Measurements from ENCODE around the gene ABHD16A.

DNA sequence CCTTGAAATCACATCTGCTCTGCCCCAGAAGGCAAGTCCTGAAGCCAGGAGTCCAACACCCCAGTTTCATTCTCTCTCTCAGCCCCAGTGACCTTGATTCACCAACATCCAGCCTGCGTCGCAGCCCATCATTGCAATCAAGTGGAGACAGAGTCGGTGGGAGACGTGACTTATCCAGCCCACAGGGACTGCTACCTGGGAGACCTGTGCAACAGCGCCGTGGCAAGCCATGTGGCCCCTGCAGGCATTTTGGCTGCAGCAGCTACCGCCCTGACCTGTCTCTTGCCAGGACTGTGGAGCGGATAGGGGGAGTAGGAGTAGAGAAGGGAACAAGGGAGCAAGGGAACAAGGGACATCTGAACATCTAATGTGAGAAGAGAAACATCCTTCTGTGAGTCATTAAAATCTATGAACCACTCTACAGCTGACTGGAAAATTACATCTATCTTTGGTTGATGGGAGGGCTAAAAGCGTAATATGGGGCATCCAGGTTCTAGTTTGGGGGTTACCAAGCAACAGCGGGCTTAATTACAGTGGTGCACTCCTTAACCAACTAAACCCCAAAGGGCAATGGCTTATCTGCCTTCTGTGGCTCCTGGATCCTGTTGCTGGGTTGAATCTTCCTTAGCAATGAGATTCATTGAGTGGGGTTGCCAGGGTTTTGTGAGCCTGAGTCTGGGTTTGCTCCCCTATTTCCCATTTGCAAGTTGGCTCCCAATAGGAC, 14.5 kb upstream of the ABHD16A start:
- TF ChIP-seq, protein P1, sequence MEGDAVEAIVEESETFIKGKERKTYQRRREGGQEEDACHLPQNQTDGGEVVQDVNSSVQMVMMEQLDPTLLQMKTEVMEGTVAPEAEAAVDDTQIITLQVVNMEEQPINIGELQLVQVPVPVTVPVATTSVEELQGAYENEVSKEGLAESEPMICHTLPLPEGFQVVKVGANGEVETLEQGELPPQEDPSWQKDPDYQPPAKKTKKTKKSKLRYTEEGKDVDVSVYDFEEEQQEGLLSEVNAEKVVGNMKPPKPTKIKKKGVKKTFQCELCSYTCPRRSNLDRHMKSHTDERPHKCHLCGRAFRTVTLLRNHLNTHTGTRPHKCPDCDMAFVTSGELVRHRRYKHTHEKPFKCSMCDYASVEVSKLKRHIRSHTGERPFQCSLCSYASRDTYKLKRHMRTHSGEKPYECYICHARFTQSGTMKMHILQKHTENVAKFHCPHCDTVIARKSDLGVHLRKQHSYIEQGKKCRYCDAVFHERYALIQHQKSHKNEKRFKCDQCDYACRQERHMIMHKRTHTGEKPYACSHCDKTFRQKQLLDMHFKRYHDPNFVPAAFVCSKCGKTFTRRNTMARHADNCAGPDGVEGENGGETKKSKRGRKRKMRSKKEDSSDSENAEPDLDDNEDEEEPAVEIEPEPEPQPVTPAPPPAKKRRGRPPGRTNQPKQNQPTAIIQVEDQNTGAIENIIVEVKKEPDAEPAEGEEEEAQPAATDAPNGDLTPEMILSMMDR (IDR thresholded peaks at IDR 0.05) = no peak
- TF ChIP-seq POLR2A (IDR thresholded peaks at IDR 0.05) (no peak), POLR2AphosphoS5 (IDR thresholded peaks at IDR 0.05) (no peak)

Data from upper lobe of left lung (tissue), 4 donors.